ENCODE data around the gene BRINP1.

BRINP1 gene

GRCh38 chr9:119313846-119314245, 55.4 kb downstream of the BRINP1 start:
- TF ChIP-seq PRDM6 (tag by site-specific recombination; IDR thresholded peaks at IDR 0.05) (no peak), ZNF560 (tag by site-specific recombination; IDR thresholded peaks at IDR 0.05; ENCODE audit: borderline replicate concordance) (no peak), ZNF362 (tag by site-specific recombination; IDR thresholded peaks at IDR 0.05) (no peak), SETDB1 (IDR thresholded peaks at IDR 0.05; ENCODE audit: insufficient read length, low read length) (no peak)
- POLR2A ChIA-PET = no interaction called here
- CTCF ChIA-PET = no interaction called here

GRCh38 chr9:119310741-119311140, 58.5 kb downstream of the BRINP1 start:
- no peak overlapping the region for H3K27ac ChIP-seq (ENCODE audit: extremely low read depth, low read depth, low read length)
- H3K9me3 ChIP-seq (ENCODE audit: control insufficient read depth, insufficient read depth, low read depth, low read length) = no peaks in the 10 kb centered on the region
- no peaks in the 10 kb centered on the region for H3K36me3 ChIP-seq (ENCODE audit: control insufficient read depth in 2 of 2, insufficient read depth in 1 of 2, low read length in 2 of 2)
- H3K4me1 ChIP-seq (ENCODE audit: control insufficient read depth, insufficient read depth, low read length) = no peaks in the 10 kb centered on the region
- no peak for TF ChIP-seq MYNN (tag by site-specific recombination; IDR thresholded peaks at IDR 0.05; ENCODE audit: borderline replicate concordance)
- no peak for TF ChIP-seq ZEB2 (tag by site-specific recombination; IDR thresholded peaks at IDR 0.05)
- TF ChIP-seq ZNF398 (tag by site-specific recombination; IDR thresholded peaks at IDR 0.05) = no peak
- TF ChIP-seq ZNF571 (tag by site-specific recombination; IDR thresholded peaks at IDR 0.05) = no peak
- no peak for TF ChIP-seq ZNF692 (tag by site-specific recombination; IDR thresholded peaks at IDR 0.05)
- no peak for TF ChIP-seq BCL6B (tag by site-specific recombination; IDR thresholded peaks at IDR 0.05)
- no peak for TF ChIP-seq ZNF214 (tag by site-specific recombination; IDR thresholded peaks at IDR 0.05; ENCODE audit: borderline replicate concordance)
- no peak for TF ChIP-seq ZNF585B (tag by site-specific recombination; IDR thresholded peaks at IDR 0.05)
- no peak for TF ChIP-seq ZNF148 (tag by site-specific recombination; IDR thresholded peaks at IDR 0.05; ENCODE audit: borderline replicate concordance)
- no peak for TF ChIP-seq SP3 (tag by site-specific recombination; IDR thresholded peaks at IDR 0.05)
- no peak for TF ChIP-seq MZF1 (tag by site-specific recombination; IDR thresholded peaks at IDR 0.05; ENCODE audit: borderline replicate concordance)
- ChIA-PET POLR2A (no interaction called here), CTCF (no interaction called here)
- H3K4me3 ChIP-seq (ENCODE audit: low read depth, low read length) = no peak overlapping the region

More at GRCh38 chr9:119313846-119314245, 55.4 kb downstream of the BRINP1 start:
- no peaks in the 10 kb centered on the region for H3K4me1 ChIP-seq (ENCODE audit: control insufficient read depth, insufficient read depth, low read length)
- H3K9me3 ChIP-seq (ENCODE audit: control insufficient read depth, insufficient read depth, low read depth, low read length) = no peaks in the 10 kb centered on the region
- H3K27ac ChIP-seq (ENCODE audit: extremely low read depth, low read depth, low read length) = no peak overlapping the region
- no peaks in the 10 kb centered on the region for H3K36me3 ChIP-seq (ENCODE audit: control insufficient read depth in 2 of 2, insufficient read depth in 1 of 2, low read length in 2 of 2)
- H3K4me3 ChIP-seq (ENCODE audit: low read depth, low read length) = no peak overlapping the region
